ENCODE measurements around the gene LYRM1. TPM values are rescaled to one million over a fixed set of nuclear protein-coding genes. Genes with fewer than 3 reads are reported as not detected.

Gene LYRM1
- total and polyA plus RNA-seq, 10 of the 15 experiments (the other 5 are each of a cell fraction or from before 2014, with no cell fraction given) = 18.4 to 54.4 (median 38.0) TPM

DNA sequence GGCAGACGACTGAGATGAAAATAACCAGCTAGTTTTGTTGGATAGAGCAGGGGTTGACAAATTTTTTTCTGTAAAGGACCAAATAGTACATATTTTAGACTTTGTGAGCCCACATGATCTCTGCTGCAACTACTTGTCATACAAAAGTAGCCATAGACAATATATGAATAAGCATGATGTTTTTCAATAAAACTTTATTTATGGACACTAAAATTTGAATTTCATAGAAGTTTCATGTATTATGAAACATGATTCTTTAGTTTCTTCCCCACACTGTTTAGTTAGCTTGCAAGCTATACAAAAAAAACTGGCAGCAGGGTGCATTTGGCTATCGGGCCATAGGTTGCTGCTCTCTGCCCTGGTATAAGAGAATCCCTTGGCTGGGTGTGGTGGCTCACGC is 56.6 kb downstream of the LYRM1 start (continued):
- TF ChIP-seq, protein P1, sequence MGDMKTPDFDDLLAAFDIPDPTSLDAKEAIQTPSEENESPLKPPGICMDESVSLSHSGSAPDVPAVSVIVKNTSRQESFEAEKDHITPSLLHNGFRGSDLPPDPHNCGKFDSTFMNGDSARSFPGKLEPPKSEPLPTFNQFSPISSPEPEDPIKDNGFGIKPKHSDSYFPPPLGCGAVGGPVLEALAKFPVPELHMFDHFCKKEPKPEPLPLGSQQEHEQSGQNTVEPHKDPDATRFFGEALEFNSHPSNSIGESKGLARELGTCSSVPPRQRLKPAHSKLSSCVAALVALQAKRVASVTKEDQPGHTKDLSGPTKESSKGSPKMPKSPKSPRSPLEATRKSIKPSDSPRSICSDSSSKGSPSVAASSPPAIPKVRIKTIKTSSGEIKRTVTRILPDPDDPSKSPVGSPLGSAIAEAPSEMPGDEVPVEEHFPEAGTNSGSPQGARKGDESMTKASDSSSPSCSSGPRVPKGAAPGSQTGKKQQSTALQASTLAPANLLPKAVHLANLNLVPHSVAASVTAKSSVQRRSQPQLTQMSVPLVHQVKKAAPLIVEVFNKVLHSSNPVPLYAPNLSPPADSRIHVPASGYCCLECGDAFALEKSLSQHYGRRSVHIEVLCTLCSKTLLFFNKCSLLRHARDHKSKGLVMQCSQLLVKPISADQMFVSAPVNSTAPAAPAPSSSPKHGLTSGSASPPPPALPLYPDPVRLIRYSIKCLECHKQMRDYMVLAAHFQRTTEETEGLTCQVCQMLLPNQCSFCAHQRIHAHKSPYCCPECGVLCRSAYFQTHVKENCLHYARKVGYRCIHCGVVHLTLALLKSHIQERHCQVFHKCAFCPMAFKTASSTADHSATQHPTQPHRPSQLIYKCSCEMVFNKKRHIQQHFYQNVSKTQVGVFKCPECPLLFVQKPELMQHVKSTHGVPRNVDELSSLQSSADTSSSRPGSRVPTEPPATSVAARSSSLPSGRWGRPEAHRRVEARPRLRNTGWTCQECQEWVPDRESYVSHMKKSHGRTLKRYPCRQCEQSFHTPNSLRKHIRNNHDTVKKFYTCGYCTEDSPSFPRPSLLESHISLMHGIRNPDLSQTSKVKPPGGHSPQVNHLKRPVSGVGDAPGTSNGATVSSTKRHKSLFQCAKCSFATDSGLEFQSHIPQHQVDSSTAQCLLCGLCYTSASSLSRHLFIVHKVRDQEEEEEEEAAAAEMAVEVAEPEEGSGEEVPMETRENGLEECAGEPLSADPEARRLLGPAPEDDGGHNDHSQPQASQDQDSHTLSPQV (IDR thresholded peaks at IDR 0.05) = no peak
- TF ChIP-seq, protein P2, sequence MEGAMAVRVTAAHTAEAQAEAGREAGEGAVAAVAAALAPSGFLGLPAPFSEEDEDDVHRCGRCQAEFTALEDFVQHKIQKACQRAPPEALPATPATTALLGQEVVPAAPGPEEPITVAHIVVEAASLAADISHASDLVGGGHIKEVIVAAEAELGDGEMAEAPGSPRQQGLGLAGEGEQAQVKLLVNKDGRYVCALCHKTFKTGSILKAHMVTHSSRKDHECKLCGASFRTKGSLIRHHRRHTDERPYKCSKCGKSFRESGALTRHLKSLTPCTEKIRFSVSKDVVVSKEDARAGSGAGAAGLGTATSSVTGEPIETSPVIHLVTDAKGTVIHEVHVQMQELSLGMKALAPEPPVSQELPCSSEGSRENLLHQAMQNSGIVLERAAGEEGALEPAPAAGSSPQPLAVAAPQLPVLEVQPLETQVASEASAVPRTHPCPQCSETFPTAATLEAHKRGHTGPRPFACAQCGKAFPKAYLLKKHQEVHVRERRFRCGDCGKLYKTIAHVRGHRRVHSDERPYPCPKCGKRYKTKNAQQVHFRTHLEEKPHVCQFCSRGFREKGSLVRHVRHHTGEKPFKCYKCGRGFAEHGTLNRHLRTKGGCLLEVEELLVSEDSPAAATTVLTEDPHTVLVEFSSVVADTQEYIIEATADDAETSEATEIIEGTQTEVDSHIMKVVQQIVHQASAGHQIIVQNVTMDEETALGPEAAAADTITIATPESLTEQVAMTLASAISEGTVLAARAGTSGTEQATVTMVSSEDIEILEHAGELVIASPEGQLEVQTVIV (IDR thresholded peaks at IDR 0.05; ENCODE audit: borderline replicate concordance, partially characterized antibody) = no peak
- no peak for TF ChIP-seq BCL11A (IDR thresholded peaks at IDR 0.05; ENCODE audit: low read depth, low read length)

DNA sequence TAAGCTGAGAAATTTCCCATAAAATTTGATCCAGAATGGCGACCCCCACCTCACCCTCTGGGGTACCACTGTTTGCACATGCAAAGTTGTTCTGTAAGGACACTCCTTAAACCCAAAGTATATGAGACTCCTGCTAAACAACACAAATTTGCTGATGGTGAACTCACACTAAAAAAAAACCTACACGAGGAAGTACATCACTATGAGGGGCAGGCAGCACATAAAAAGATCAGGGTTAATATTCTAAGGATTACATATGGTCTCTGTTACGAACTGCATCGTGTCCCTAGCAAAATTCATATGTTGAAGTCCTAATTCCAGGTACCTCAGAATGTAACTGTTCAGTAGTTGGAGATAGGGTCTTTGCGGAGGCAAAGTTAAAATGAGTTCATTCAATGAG is 60.3 kb downstream of the LYRM1 start:
- H3K27me3 ChIP-seq (replicated peaks in 1 of 2; ENCODE audit: control insufficient read depth in 2 of 2, insufficient read depth in 2 of 2, low read length in 1 of 2) = no peaks in the 10 kb centered on the region
- intact Hi-C loops (cut with micrococcal nuclease; ENCODE audit: unreplicated experiment) = no loop called here
- H3K27ac ChIP-seq (ENCODE audit: control insufficient read depth, insufficient read depth) = no peak overlapping the region
- no peaks in the 10 kb centered on the region for H4K20me1 ChIP-seq (ENCODE audit: control insufficient read depth, insufficient read depth)
- H3K79me2 ChIP-seq (ENCODE audit: control insufficient read depth, insufficient read depth, low read length) = no peaks in the 10 kb centered on the region
- H3K4me2 ChIP-seq (ENCODE audit: control insufficient read depth, insufficient read depth) = no peak overlapping the region
- ChIA-PET SMC1A (ENCODE audit: uncharacterized antibody, unreplicated experiment) (no interaction called here), POLR2A (no interaction called here), CTCF (no interaction called here), RAD21 (ENCODE audit: unreplicated experiment) (interaction anchor here (0.6 kb wide), 1 partner anchor 182 kb away, joined by 3 read pairs; no protein-coding TSS in a partner anchor)
- TF ChIP-seq JUNB (IDR thresholded peaks at IDR 0.05) = no peak
- no peak for TF ChIP-seq SMC3 (IDR thresholded peaks at IDR 0.05; ENCODE audit: borderline replicate concordance, low read length)
- TF ChIP-seq SP1 (IDR thresholded peaks at IDR 0.05; ENCODE audit: low read depth, low read length) = no peak
- TF ChIP-seq RUNX3 (IDR thresholded peaks at IDR 0.05; ENCODE audit: low read length) = no peak
- TF ChIP-seq DPF2 (IDR thresholded peaks at IDR 0.05) = no peak
- TF ChIP-seq HDAC2 (IDR thresholded peaks at IDR 0.05) = no peak
- TF ChIP-seq POLR2AphosphoS2 (IDR thresholded peaks at IDR 0.05; ENCODE audit: low read depth, low read length) = no peak
- TF ChIP-seq MTA2 (IDR thresholded peaks at IDR 0.05; ENCODE audit: low read depth) = no peak
- TF ChIP-seq IKZF1 (conservative IDR thresholded peaks at IDR 0.05) = no peak
- no peak for TF ChIP-seq SIX5 (IDR thresholded peaks at IDR 0.05; ENCODE audit: low read depth, low read length, severe bottlenecking)
- TF ChIP-seq CHD2 (IDR thresholded peaks at IDR 0.05; ENCODE audit: borderline replicate concordance, low read depth, low read length) = no peak
- no peak for TF ChIP-seq RCOR1 (conservative IDR thresholded peaks at IDR 0.05; ENCODE audit: low read depth, low read length)
- no peaks in the 10 kb centered on the region for H3K36me3 ChIP-seq (ENCODE audit: control insufficient read depth in 2 of 2, insufficient read depth in 2 of 2, low read length in 1 of 2)
- ATAC-seq (no peak), FAIRE-seq (no peak), DNase-seq (ENCODE audit: low read depth, low spot score) (no peak)
- BruUV-seq (replicated peaks) = no TSS peak
- whole genome bisulfite sequencing (ENCODE audit: insufficient coverage, insufficient replicate concordance, low lambda C conversion rate, missing lambda C conversion rate) = 23% methylated on average over 5 of the region's 5 CpGs
- no peak overlapping the region for H2AFZ ChIP-seq (ENCODE audit: control insufficient read depth, low read depth, low read length)
- no peak overlapping the region for H3K4me3 ChIP-seq
- in situ Hi-C loops (cut with MboI) = no loop called here
- H3K9me3 ChIP-seq (replicated peaks; ENCODE audit: control insufficient read depth, insufficient read depth, low read length) = no peaks in the 10 kb centered on the region
- H3K4me1 ChIP-seq (ENCODE audit: control insufficient read depth, insufficient read depth, low read length) = no peaks in the 10 kb centered on the region
- no peak overlapping the region for H3K9ac ChIP-seq (ENCODE audit: control insufficient read depth, insufficient read depth, low read length)

Data from GM12878 (cell line).